ENCODE data around the gene TRIO.

Gene TRIO

DNA sequence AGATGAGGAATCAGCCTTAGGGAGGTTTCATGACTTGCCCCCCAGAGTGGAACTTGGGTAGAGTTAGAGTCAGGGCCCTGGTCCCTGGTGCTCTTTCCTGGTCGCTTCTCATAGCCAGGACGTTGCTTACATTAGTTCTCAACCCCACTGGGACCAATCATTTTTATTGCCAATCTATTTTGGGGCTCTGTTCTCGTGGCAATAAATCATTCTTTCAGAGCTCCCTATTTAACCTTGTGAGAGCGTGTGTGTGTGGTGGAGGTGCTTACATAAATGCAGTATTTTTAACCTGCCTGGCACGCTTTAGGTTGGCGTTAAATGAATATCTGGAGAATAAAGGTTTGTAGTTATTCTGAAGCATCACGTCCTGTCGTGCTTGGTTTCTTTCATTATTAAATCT, 4.1 kb downstream of the TRIO start:
- DNase-seq (ENCODE audit: low spot score), result no peak

DNA sequence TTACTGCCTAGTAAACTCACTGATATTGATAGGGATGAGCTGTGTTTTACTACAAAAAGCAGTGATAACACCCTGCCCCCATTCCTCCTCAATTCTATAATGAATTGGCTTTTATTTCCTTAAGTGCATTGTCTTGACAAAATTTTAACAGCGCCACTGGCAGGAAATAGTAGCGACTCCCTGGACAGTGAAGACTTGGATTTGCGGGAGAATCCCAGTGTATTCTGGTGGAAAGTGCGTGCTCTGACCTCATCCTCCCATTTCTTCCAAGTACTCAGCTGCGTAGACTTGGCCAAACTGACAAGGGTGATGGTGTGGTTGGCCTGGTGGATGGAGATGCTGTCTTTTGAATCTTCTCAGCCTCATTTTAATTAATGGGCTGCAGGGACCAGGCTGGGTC, 5.3 kb downstream of the TRIO start:
- no peak for DNase-seq (ENCODE audit: low spot score)

- DNase-seq (ENCODE audit: low spot score), result no peak
Observed at GRCh38 chr5:14148890-14149671, 5.9 kb downstream of the TRIO start.

DNA sequence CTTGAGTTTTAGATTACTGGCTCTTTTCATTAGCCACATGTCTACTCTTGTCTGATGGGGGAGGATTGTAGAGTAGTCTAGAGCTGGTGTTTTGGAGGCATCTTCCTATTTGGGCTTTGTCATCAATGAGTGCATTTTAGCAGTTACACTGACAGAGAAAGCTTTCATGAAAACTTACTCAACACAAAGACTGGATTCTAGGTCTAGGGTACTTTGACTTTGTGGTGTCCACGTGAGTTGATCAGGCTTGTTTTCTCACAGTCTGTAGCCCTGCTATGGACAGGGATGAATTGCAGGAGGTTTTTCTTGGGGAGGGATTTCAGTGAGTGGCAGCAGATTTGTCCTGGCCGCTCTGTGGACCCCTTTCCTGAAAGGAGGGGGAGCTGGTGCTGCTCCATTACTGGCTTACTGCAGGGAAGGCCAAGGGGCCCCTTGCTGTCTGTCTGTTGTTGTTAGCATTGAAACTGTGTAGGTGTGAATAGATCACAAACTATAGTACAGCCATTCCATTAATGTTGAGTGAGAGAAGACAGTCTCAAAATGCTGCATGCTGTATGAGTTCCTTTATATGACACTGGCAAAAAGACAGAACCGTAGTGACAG, 6.6 kb downstream of the TRIO start:
- no peak for DNase-seq (ENCODE audit: low spot score)

DNA sequence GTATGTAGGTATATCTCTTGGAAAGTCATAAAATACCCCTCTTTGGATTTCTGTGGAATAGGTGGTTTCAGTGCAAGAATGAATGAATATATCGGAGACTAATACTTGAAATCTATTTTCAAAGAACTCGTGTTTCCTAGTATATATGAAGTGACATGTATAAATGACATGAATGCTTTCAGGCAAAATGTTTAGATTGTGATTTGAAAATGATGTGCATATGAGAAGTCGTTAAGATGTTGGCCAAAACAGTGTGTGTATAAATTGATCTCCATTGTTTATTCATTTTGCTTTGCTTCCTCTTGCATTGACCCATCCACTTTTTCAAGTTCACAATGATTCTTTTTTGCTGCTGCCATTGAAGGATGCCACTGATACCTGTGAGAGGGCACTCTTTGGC, 8.3 kb downstream of the TRIO start:
- DNase-seq (ENCODE audit: low spot score), result no peak

- DNase-seq (ENCODE audit: low spot score), result no peak
Observed at GRCh38 chr5:14153071-14153864, 10.1 kb downstream of the TRIO start.

- no peak for DNase-seq (ENCODE audit: low spot score)
Observed at GRCh38 chr5:14153932-14154731, 11.0 kb downstream of the TRIO start.

DNA sequence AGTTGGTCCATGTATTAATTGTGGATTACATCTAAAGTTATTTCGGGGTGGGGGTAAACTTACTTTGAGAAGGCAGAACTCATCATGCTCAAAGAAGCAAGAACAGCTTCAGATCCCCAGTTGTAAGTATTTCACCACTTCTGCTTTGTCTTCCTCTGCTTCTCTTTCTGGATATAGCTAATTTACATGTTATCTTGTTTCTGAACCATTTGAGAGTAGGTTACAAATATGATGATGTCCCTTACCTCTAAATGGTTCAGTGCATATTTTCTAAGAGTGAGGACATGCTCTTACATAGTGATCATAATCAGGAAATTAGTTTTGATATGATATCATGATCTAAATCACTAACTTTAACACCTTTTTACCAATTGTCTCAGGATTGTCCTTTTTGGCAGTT, 11.9 kb downstream of the TRIO start:
- DNase-seq (ENCODE audit: low spot score), result no peak

DNA sequence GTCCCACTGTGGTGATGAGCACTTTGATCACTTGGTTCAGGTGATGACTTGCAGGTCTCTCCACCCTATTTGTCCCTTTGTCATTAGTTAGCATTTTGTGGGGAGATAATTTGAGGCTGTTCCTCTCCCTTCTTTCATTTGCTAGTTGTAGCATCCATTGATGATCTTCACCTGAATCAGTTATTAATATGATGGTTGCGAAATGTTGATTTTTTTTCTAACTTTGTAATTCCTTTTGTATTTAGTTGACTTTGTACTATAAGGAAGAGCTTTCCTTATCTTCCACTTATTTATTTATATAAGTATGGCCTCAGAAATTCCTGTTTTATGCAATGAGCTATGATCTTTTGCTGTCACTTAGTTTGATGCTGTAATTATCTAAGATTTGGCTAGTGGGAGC, 12.6 kb downstream of the TRIO start:
- DNase-seq (ENCODE audit: low spot score), result no peak

DNA sequence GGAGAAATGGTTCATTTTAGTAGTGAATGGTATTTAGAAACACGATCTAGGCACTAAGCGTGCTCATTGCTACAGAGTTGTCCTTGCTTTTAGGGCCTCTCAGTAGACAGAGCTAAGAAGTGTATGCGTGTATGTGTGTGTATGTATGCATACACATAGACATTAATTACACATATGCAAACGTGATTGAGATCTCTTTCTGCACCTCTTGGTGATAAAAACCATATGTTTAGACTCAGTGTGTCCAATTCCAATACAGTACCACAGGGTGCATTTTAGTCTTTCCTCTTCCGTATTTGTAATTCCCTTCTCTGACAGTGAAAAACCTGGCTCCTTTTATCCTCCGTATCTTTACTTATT, 13.1 kb downstream of the TRIO start:
- no peak for DNase-seq (ENCODE audit: low spot score)

- DNase-seq (ENCODE audit: low spot score), result no peak
Observed at GRCh38 chr5:14156650-14157492, 13.7 kb downstream of the TRIO start.

DNA sequence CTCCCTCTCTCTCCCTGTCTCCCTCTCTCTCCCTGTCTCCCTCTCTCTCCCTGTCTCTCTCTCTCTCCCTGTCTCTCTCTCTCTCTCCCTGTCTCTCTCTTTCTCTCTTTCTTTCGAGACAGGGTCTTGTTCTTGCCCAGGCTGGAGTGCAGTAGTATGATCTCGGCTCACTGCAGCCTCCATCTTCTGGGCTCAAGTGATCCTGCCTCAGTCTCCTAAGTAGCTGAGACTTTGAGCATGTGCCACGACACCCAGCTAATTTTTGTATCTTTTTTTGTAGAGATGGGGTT, 14.3 kb downstream of the TRIO start:
- no peak for DNase-seq (ENCODE audit: low spot score)

DNA sequence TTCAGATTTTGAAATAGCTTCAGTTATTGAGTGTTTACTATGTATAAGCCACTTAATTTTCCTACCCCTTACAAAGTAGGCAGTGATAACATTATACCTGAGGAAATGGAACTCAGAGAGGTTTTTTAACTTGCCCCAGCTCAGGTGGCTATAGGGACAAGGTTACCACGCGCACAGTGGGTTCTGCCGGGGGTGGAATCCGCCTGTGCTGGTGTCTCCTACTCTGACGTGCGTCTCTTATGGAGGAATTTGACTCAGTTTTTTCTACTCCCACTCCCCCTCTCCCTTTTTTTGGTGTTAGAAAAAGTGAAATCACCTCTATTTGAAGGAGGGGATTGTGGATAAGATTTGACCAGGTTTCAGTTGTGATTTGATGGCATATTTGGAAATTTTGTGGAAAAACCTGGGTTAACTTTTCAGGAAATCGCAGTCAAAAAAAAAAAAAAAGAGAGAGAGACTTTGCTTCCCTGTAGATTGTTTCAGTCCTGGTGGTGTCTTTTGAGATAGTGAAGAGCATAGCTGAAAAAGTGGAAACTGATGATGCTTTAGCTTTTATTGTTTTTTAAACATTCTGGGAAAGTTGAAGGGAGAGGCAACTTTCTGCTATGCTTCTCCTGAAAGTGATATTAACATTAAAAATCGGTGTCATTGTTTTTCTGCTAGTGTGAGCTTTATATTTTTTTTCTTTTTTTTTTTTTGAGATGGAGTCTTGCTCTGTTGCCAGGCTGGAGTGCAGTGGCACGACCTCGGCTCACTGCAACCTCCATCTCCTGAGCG, 15.9 kb downstream of the TRIO start:
- DNase-seq (ENCODE audit: low spot score), result no peak

DNA sequence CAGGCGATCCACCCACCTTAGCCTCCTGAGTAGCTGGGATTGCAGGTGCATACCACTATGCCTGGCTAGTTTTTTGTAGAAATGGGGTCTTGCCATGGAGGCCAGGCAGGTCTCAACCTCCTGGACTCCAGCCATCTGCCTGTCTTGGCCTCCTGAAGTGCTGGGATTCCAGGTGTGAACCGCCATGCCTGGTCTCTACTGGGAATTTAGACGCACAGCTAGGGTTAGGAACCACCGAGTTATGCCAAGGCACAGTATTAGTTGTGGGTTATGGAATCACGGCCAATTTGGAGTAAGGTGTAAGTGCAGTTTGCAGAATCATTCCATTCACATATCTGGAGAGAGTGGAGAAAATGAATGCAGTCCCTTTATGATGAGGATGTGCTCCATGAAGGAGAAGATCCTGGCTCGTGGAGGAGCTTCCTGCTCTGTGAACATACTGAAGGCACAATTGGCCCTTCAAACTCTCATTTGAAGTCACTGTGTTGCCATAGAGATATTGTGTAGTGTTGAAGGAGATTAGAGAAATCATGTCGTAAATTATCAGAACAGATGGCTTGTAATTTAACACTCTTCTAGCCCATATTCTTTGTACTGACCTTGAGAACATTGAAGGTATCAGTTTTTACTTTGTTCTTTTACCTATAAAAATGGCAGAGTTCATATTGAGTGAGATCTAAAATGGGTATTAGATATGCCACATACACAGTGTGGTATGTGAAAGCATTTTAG, 18.8 kb downstream of the TRIO start:
- DNase-seq (ENCODE audit: low spot score), result no peak

- DNase-seq (ENCODE audit: low spot score), result no peak
Observed at GRCh38 chr5:14164164-14165163, 21.3 kb downstream of the TRIO start.

- no peak for DNase-seq (ENCODE audit: low spot score)
Observed at GRCh38 chr5:14165375-14166106, 22.4 kb downstream of the TRIO start.

GRCh38 chr5:14166437-14166836, 23.3 kb downstream of the TRIO start:
- DNase-seq (ENCODE audit: low spot score), result no peak

DNA sequence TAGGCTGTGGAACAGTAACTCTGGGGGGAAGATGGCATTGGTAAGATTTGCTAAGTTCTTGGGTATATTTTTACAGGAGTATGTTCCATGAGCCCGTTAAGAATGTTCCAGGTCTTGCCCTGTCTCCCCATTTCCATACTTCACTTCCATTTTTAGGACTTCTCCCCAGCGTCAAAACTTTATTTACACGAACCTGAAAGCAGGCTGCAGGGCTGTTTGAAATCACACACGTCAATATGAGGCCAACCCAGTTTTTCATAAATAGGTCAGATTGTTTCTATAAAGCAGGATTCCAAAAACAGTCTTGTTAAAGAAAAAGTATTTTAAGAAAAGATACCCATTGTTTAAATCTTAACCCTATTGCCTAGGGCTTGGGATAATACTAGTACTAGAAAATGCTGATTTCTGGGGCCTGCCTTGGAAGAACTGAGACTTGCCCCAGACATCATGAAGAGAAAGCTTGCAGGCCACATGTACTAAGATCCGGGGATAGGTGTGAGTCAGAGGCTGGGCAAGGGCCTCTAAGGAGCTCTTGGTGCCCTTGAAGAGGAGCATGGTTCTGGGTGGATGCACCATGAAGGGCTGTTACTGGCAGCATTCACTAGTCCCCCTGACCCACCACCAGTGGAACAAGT, 24.2 kb downstream of the TRIO start:
- no peak for DNase-seq (ENCODE audit: low spot score)
